GM11168 (cell line): ENCODE measurements around the gene SRPK3.
"Not testable (repeated sequence)": the region's sequence is repeated elsewhere in the genome, so short reads cannot be mapped to it uniquely, and the experiment has no call there.

ENCODE experiments used
- in situ Hi-C: fragments of 300-500 bp; cut with MboI; formaldehyde crosslinking; loops from one replicate; pipeline ENCODE4 v1.12.0; 2022; ENCODE audit warnings: low sequenced_read_pairs; ENCODE audit not compliant: unreplicated experiment

Gene SRPK3

DNA sequence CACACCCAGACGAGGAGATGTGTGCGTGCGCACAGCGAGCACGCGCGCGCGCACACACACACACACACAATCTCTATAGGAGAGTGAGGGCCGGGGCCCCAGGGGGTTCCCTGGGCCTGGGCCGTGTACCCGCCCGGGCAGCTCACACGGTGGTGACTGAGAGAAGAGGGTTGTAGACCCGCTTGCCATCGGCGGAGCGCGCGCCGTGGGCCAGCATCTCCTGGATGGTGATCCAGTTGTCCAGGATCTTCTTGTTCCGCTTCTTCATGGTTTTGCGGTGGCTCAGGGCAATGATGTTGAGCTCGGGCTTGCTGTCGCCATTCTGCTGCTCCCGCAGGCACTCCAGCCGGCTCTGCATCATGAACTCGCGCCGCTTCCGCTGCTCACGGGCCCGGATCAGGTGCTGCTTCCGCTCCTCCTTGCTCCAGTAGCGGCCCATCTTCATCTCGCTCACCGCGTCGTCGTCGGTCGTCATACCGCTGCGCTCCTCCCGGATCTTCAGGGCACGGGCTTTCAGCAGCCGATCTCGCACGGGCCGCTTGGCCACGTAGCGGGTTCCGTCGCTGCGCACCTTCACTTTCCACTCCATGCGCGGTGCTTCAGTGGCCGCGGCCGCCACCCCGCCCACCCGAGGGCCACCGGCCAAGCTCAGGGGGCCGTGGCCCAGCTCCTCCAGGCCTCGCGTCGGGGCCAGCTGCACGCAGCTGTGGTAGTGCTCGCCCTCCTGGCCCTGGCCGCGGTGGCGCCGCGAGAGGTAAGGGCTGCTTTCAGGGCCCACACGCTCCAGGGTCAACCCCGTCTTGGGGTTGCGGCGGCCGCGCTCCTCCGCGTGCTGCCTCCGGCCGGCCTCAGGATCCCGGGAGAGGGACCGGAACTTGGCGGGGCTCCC, 22.6 kb downstream of the SRPK3 start:
- in situ Hi-C loops = no loop called here

DNA sequence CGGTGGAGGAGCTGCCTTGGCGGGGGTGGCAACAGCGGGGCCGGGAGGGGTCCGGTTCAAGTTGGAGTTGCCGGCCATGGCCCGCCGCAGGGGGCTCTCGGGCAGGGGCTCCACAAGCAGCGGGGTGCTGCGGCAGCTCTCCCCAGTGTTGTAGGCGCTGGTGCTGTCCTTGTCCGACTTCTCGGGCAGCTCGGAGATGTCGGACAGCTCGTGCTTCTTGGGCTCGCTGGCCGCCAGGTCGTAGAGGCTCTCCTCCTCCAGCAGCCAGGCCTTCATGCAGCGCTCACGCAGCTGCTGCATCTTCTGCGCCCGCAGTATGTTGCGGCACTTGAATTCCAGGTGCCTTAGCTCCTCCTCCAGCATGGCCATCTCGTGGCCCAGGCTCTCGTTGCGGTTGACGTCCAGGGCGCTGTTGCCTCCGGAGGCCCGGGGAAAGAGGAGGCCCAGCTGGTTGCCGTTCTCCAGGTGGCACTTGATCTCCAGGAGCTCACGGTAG, 23.3 kb downstream of the SRPK3 start:
- in situ Hi-C loops = no loop called here

DNA sequence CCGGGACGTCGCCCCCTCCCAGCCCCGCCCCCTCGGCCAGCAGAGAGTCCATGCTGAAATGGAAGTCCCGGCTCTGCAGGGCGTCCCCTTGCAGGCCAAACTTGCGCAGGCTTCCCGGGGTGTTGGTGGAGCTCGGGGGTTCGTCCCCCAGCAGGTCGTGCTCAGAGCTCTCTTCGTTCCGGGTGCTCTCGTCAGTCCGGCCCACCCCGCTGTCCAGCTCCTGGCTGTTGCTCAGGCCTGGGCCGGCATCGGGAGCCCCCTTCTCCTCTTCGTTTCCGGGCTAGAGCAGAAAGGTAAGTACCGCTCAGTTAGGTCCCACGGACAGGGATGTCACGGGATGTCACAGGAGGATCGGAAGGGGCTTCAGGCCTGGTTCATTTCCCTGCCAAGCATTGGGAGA, 23.8 kb downstream of the SRPK3 start:
- in situ Hi-C loops = no loop called here

DNA sequence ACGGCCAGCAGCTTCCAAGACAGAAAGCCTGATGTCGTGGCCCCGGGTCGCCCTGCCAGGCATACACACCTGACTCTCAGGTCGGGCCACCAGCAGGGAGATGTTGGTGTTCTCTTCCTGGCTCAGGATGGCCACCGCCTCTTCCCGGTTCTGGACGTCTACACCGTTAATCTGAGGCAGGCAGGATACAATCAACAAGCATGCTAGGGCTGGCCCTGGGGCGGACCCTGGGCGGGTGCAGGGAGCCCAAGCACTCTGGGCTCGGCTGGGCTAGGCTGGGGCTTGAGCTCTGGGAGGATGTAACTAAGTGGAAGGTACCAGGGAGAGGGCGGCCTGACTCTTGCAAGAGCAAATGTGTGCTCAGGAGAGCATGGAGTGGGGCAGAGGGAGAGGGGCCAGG, 24.6 kb downstream of the SRPK3 start:
- in situ Hi-C loops = no loop called here

DNA sequence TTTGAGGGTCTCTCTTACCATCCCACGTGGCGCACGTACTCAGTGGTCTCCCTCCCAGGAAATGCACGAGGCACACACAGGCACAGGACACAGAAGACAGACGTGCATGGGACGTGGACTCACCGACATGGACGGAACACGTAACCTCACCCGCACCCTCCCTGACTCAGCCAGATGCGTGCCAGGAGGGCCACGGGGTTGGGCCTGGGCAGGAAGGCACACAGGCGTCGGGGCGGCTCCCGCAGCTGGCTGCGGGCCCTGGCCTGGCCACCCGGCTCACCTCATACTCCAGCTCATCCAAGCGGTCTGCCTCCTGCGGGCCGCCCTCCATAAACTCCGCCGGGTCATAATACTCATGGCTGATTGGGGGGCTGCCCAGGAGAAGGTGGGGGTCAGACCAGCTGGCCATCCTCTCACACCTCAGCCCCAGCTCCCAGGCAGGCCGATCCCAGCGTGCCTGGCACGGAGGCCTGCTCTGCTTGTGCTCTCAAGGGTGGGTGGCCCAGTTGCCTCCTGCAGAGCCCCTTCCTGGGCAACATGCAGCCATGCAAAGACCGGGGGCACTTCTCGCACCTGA, 26.2 kb downstream of the SRPK3 start:
- in situ Hi-C loops = no loop called here

DNA sequence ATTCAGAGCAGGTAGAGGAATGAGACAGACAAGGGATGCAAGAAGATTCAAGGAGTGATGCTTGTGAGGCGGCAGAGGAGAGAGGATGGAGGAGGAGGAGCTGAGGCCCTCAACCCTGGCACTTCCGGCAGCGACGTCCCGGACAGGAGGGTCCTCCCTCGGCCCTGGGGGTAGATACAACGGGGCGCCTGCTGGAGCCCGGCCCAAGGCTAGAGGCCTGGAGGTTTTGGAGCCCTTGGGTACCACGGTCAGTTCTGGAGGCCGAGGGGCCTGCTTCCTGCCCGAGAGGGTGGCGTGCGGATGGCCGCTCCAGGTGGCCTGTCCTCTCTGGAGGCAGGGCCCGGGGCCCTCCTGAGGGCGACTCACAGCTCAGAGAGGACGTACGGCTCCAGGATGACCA, 27.1 kb downstream of the SRPK3 start:
- in situ Hi-C loops = no loop called here

DNA sequence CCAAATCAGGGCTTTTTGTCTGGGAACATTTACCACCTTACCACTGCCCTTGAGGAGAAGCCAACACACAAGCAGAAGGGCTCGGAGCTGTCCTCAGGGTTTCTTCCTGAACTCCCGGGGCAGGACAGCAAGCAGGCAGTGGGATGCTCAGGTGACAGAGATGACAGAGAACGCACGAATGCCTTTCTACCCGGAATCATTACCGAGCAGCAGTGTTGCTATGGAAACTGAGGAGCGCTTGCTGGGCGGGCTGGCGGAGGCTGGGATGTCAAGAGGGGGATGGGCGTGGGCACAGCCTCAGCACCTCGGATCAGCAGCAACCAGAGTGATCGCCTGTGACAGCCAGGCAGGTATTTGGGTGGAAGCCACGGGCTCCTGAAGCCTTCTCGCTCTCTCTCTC, 31.4 kb downstream of the SRPK3 start:
- in situ Hi-C loops = no loop called here

DNA sequence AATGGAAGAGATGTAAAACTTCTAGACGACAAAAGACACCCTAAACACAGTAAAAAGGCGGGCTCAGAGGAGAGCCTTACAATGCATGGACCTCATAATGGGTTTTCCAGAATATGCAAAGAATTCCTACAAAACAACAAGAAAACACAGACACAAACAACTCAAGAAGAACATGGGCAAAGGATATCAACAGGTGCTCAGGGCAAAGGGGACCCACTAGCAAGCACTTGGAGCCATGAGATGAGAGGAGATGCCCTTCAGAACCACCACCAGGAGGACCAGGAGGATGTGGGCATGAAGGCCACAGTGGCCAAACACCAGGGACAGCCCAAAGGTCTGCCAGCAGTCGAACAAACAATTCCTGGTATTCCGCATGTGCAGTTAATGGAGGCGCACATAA, 32.3 kb downstream of the SRPK3 start:
- in situ Hi-C loops = no loop called here

DNA sequence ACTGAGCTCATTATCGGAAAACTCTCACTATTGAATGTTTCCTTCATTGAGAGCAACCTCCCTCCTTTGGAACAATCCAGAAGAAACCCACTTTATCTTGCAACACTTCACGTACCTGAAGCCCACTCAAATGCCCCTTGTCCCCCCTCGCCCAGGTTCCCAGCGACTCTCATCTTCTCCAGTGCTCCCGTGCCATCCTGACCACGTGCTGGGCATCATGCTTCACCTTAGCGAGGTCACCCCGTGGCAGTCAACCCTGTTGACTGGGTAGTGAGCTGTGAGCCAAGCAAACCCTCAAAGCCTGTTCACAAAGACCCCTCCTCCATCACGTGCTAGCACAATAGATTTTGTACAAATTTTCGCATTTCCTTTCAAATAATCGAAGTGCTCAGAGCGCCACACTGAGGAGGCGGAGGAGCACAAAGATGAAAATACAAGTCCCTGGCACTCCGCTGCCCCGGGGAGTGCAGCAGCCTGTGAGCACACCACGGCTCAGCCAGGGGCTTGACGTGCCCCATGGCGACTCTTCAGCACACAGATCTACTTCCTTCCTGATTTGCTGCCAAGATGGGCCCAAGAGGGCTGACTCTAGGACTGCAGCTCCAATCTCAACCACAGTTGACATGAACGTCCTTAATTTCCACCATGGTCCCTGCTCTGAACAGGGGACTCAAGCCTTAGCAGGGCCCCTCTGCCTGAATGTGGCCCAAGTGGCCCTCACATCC, 33.9 kb downstream of the SRPK3 start:
- in situ Hi-C loops = no loop called here

DNA sequence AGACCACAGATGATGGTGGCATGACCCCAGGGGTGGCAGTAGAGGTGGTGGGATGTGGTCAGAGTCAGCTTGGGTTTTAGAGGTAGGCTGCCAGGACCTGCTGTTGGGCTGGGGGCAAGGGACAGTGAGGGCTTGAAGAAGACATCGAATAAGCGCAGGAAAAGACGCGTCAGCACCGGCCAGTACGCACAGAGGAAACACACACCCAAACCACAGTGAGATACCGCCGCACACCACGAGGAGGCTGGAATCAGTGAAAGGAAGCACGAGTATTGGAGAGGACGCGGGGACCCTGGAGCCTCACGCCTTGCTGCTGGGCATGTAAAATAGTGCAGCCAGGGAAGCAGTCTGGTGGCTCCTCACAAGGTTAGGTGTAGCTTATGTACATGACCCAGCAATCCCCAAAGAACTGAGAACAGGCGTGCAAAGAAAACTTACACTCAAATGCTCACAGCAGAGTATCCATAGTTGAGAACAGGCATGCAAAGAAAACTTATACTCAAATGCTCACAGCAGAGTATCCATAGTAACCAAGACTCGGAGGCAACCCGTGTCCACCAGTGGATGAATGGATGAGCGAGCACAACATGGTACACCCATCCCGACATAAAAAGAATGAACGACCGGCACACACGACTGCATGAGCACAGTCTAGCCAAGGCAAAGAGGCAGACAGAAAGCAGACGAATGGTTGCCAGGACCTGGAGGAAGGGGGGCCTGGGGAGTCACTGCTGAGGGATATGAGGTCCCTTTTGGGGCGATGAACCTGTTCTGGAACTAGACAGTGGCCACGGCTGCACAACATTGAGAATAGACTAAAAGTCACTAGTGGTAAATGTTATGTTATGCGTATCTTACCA, 36.2 kb downstream of the SRPK3 start:
- in situ Hi-C loops = no loop called here

DNA sequence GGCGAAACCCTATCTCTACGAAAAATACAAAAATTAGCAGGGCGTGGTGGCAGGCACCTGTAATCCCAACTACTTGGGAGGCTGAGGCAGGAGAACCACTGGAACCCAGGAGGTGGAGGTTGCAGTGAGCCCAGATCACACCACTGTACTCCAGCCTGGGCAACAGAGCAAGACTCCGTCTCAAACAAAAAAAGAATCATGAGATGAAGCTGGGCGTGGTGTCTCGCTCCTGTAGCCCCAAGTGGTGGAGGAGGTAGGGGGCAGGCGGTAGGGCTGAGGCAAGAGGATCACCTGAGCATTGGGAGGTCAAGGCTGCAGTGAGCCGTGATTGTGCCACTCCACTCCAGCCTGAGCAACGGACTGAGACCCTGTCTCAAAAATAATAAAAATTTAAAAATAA, 37.2 kb downstream of the SRPK3 start:
- in situ Hi-C loops = not testable (repeated sequence)

DNA sequence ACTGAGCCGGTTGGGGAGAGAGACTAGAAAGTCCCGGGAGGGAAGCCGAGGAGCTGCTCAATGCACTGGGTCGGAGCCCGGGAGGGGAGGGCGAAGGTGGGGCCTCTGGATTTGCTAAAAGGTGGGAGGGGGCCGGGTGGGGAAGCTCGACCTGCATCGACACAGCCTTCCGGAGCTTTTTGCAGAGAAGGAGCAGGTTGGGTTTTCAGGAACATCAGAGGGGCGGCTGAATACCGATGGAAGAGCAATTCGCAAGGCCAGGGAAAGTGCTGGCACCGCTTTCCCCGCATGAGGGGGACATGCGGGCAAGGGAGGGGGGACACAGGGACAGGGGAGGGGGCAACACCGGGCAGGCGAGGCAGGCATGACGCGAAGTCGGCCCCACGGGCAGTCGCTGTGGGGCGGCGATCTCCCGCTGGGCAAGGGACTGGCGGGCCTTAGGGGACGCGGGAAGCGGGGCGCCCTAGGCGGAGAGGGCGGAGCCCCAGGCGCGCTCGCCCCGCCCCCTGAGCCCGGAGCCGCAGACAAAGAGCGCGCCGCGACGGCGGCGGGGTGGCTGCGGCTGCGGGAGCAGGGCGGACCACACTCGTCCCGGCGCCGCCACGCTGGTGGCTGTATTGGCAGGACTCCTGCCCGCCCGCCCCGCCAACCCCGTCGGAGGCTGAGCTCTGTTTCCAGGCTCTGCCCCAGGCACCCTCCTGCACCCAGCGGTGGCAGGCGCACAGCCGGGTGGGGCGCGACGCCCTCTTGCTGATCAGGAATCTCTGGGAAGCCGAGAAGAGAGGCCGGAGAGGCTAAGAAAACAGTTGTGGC, 37.9 kb downstream of the SRPK3 start:
- in situ Hi-C loops = no loop called here

DNA sequence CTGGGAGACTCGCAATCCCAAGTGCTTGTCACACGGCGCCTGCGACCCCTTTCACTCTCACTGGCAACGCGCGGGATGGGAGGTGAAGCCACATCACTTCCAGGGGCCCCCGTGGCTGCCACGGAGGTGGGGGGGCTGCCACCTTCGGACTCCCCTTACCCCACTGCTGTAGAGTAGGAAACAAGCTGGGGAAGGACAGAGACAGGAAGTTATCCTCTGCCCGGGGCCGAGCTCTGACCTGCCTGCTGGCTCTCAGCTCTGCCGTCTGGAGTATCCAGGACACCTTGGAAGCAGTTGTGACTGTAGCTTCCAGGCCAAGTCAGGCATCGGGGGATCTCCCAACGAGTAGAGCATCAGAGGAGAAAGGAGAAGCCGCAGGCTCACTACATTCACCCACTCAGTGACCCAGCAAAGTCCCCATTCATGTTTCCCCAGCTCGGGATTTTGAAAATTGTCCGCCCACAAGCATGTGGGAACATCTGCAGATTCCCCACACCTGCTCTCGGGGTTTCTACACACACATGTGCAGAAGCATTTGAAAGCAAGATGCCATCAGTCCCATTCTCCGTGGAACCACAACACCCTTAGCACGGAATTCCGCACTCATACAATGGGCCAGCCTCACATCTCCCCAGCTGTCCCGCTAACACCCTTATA, 38.7 kb downstream of the SRPK3 start:
- in situ Hi-C loops = no loop called here

DNA sequence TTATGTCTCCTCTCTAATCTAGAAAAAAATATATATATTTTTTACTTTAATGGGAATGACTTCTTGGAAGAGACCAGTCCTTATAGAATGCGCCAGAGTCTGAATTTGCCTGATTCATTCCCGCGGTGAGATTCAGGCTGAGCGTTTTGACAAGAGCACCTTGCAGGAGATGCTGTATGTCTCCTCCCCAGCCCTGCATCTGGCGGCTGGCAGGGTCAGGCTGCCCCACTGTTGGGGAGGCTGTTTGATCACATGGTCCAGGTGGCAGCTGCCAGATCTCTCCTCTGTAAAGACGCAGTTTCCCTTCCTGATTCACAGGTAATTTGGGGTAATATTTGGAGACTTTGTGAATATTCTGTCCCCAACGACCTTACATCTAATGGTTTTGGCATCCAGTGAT, 39.8 kb downstream of the SRPK3 start:
- in situ Hi-C loops = no loop called here

DNA sequence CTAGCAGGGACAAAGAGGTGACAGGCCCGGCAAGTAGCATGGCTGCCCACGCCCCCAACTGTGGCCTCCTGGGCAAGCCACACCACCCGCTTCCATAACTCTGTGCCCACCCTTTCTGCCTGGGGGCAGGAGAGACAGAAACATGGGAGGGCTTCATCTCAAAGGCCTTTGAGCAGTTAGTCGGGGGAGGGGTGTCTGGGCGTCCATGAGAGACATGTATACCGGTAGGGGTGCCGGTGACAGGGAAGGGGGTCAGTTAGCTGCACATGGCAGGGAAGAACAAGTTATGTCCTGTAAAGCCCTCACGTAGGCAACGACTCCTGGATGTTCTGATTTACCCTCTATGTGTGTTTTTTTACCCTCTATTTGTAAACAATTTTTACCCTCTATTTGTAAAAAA, 40.2 kb downstream of the SRPK3 start:
- in situ Hi-C loops = no loop called here

DNA sequence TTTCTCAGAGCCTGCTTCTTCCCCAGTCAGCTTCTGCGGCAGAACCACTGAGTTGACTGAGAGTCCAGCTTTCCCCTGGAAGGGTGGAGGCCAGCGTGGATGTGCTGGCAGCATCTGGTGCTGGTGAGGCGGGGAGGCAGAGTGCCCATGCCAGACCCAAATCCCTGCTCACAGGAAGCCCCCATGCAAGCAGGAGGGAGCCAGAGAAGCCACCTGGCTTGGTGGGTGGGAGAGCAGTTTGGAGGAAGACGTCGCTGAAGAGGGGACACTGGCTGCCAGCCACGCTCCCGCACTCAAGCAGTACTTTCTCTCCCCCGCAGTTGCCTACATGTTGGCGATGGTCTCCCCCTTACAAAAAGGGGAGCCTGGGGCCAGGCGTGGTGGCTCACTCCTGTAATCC, 43.5 kb downstream of the SRPK3 start:
- in situ Hi-C loops = no loop called here

DNA sequence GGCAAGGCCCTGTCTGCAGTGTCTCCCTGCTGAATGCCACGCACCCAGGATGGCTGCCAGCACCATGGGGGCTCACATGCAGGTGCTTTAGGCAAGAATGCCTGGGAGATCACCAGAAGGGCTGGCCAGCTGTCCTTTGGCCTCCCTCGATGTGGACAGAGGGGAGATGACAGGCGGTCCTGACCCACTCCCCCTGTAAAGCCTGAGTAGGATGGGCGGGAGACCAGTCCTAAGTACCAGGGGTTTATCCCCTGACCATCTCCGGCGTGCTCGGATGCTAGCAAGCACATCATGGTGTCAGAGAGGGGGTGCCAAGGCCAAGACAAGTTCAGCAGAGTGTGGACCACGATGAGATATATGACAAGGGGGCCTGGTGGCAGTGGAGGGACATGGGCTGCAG, 44.2 kb downstream of the SRPK3 start:
- in situ Hi-C loops = no loop called here

DNA sequence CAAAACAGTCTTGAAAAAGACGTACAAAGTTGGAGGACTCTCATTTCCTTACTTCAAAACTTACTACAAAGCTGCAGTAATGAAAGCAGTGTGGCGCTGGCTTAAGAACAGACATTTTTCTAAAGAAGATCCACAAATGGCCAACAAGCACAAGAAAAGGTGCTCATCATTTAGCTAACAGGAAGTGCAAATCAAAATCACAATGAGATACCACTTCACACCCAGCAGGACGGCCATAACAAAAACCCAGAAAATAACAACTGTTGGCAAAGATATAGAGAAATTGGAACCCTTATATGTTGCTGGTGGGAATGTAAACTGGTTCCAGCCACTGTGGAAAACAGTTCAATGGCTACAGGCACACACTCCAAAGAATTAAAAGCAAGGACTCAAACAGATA, 46.2 kb downstream of the SRPK3 start:
- in situ Hi-C loops = no loop called here

DNA sequence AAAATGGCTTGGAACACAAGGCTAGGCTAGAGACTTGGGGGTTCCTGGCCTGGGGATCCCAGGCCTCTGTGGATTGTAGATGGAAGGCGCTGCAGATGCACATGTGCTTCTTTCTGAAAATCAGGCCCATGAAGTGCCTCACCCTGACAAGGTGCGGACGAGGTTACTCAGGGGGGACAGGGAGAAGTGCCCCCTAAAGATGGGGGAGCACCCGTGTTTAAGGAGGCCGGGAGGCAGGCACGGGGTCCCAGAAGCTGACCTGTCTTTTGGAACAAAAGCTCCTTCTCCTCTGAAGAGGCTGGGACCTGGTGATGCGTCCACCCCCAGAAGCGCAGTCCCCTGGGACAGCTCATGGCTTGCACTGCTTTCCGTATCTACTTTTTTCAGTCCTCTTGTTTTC, 47.1 kb downstream of the SRPK3 start:
- in situ Hi-C loops = no loop called here
